Astrocyte (in vitro differentiated cells and primary cell): ENCODE data around the gene PCDHGA1. TPM values are rescaled to one million over a fixed set of nuclear protein-coding genes. Genes with fewer than 3 reads are reported as not detected.

Experiments
- DNase-seq: peaks from one replicate; pipeline ENCODE4 v3.0.0-alpha.2; 2010; ENCODE audit warnings: low read depth
- FAIRE-seq: peaks from 2 replicates; lab custom pipeline; 2011; peaks lifted over from hg19 to GRCh38; lab: Jason Lieb, UNC
- H2AFZ ChIP-seq: 2 replicates; pipeline ENCODE4 v1.6.0; 2012; ENCODE audit warnings: low read depth, low read length, inconsistent platforms
- H3K27ac ChIP-seq: 2 replicates; pipeline ENCODE4 v1.5.1; 2011; ENCODE audit warnings: low read depth, low read length, inconsistent platforms
- H3K27me3 ChIP-seq: 2 replicates; pipeline ENCODE4 v1.6.0; 2011; ENCODE audit warnings: low read length, inconsistent platforms; ENCODE audit not compliant: insufficient read depth
- H3K36me3 ChIP-seq: 2 replicates; pipeline ENCODE4 v1.5.1; 2011; ENCODE audit warnings: low read length, inconsistent platforms; ENCODE audit not compliant: insufficient read depth
- H3K4me1 ChIP-seq: 2 replicates; pipeline ENCODE4 v1.5.1; 2011; ENCODE audit warnings: low read length, inconsistent platforms; ENCODE audit not compliant: insufficient read depth
- H3K4me2 ChIP-seq: 2 replicates; pipeline ENCODE4 v1.6.0; 2012; ENCODE audit warnings: low read length, inconsistent platforms
- H3K4me3 ChIP-seq: 2 replicates; pipeline ENCODE4 v1.5.1; 2011; ENCODE audit warnings: low read depth, mild to moderate bottlenecking, low read length, inconsistent platforms; ENCODE audit not compliant: insufficient read depth
- H3K79me2 ChIP-seq: 2 replicates; pipeline ENCODE4 v1.6.0; 2012; ENCODE audit warnings: mild to moderate bottlenecking, low read length, inconsistent platforms; ENCODE audit not compliant: insufficient read depth
- H3K9ac ChIP-seq: 2 replicates; pipeline ENCODE4 v1.6.0; 2012; ENCODE audit warnings: mild to moderate bottlenecking, low read length, inconsistent platforms
- H3K9me3 ChIP-seq: 2 replicates; pipeline ENCODE4 v1.5.1; 2012; ENCODE audit warnings: low read depth, mild to moderate bottlenecking, low read length, inconsistent platforms; ENCODE audit not compliant: insufficient read depth
- H4K20me1 ChIP-seq: 2 replicates; pipeline ENCODE4 v1.6.0; 2012; ENCODE audit warnings: low read length, inconsistent platforms; ENCODE audit not compliant: insufficient read depth
- H3K27ac Mint-ChIP-seq: one replicate; pipeline ENCODE4 v1.8.0; 2021; ENCODE audit warnings: mild to moderate bottlenecking, mixed read lengths; ENCODE audit not compliant: unreplicated experiment
- H3K27me3 Mint-ChIP-seq: one replicate; pipeline ENCODE4 v1.8.0; 2021; ENCODE audit warnings: low read depth, mixed read lengths; ENCODE audit not compliant: unreplicated experiment
- H3K36me3 Mint-ChIP-seq: one replicate; pipeline ENCODE4 v1.8.0; 2021; ENCODE audit warnings: low read depth, mixed read lengths; ENCODE audit not compliant: unreplicated experiment
- H3K4me1 Mint-ChIP-seq: one replicate; pipeline ENCODE4 v1.8.0; 2021; ENCODE audit warnings: low read depth, mixed read lengths; ENCODE audit not compliant: unreplicated experiment
- H3K4me3 Mint-ChIP-seq: one replicate; pipeline ENCODE4 v1.8.0; 2021; ENCODE audit warnings: mild to moderate bottlenecking, moderate library complexity, mixed read lengths; ENCODE audit not compliant: unreplicated experiment
- H3K9me3 Mint-ChIP-seq: one replicate; pipeline ENCODE4 v1.8.0; 2021; ENCODE audit warnings: mild to moderate bottlenecking, mixed read lengths; ENCODE audit not compliant: unreplicated experiment
- EZH2 ChIP-seq: IDR thresholded peaks from 2 replicates; pipeline ENCODE4 v1.6.1; 2012; ENCODE audit warnings: mild to moderate bottlenecking, low read length, inconsistent platforms; ENCODE audit not compliant: insufficient read depth
- total RNA-seq: library from RNA; stranded (reverse); gene quantifications from 2 replicates; pipeline ENCODE4 v1.2.1, GENCODE V29; 2021
- TF ChIP-seq, protein P1 (sequence below): IDR thresholded peaks from 2 replicates; pipeline ENCODE4 v1.5.1; 2011; ENCODE audit warnings: low read depth, mild to moderate bottlenecking, inconsistent platforms, low read length, moderate library complexity; ENCODE audit not compliant: insufficient read depth

PCDHGA1 gene
- total RNA-seq, 1 donor from 2014 or later, result 0.27 TPM

DNA sequence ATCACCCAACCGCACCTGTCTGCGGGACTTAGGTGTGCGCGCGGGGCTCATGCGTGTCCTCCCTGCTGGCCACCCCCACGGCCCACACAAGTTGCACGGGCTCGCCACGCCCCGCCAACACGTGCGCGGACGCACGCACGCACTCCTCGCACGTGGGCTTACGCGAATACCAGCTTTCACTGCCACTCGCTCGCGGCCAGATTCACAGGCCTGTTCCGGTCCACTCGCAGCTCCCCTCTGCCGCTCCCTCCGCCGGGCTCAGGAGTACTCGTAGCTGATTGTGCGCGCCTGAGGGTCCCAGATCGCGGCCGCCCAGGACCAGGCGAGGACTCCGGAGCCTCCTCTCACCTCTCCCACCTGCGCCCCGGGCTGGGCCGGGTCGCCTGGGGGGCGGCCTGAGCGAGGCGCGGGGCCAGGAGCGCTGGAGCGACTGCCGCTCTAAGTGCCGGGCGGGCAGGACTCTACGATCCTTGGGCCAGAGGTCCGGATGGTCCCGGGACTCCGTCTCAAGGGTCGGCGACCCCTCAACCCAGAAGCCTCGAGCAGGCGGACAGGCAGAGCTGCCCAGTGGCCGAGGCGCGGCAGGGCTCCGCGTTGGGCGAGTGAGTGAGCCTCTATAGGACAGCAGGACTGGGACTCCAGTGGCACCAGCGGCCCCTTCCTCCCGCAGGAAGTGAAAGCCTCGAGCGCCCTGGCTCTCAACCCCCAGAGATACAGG lies 162.0 kb downstream of the PCDHGA1 start:
- H3K4me1 Mint-ChIP-seq, result peaks cover 45% of the 10 kb centered on the region
- no peaks in the 10 kb centered on the region for H3K9me3 ChIP-seq

DNA sequence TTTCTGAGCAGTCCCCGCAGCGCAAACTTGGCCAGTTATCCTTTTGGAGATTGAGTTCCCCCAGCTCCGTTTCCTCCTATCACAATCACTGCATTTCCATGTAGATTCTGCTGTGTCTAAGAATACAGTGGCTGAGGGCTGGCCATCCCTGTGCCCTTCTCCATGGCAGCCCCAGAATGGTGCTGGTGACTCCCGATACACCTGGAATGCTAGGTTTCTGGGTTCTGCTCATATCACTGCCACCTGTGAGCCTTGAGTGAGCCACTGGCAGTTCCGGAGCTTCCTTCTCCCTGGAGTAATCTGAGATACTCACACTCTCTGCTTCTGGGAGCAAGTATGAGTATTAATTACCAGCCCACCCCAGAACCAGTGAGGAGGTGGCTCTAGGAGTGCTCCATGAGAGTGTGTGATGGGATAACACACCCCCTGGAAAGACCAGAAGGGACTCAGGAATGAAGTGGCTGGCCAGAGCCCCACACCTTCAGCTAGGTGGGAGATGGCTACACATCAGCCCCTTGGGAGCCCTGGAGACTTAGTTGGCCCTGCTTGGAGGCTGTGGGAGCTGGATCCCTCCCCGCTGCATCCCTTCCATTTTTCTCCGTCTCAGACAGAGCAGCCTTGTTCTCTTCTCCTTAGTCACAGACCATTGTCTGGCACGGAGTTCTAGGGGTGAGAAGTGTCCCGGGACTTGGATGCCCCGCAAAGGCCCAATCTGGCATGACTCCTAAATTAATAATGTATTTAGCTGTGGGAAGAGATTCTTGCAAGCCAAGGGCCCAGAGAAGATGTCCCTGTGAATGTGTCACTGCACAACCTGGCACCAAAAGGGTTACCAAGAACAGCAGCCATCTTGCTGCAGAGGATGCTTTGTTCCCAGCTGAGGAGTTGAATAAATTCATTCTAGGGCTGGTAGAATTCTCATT lies 163.4 kb downstream of the PCDHGA1 start:
- Mint-ChIP-seq H3K4me1 (peaks cover 39% of the 10 kb centered on the region), H3K27me3 (no peaks in the 10 kb centered on the region), H3K27ac (peak overlapping the region; percentile 41), H3K4me3 (no peak overlapping the region), H3K9me3 (peaks cover 4% of the 10 kb centered on the region), H3K36me3 (peaks cover 21% of the 10 kb centered on the region)
- Histone ChIP-seq H4K20me1 (peaks cover 23% of the 10 kb centered on the region), H2AFZ (no peak overlapping the region), H3K9ac (peak overlapping the region; percentile 80), H3K79me2 (peaks cover 44% of the 10 kb centered on the region), H3K27ac (peak overlapping the region; percentile 78), H3K4me3 (no peak overlapping the region), H3K36me3 (peaks cover 3% of the 10 kb centered on the region), H3K9me3 (no peaks in the 10 kb centered on the region), H3K4me2 (peak overlapping the region; percentile 78), H3K4me1 (peaks cover 43% of the 10 kb centered on the region), H3K27me3 (no peaks in the 10 kb centered on the region)
- FAIRE-seq, result no peak
- DNase-seq, result peak; percentile 71
- TF ChIP-seq, protein P1, sequence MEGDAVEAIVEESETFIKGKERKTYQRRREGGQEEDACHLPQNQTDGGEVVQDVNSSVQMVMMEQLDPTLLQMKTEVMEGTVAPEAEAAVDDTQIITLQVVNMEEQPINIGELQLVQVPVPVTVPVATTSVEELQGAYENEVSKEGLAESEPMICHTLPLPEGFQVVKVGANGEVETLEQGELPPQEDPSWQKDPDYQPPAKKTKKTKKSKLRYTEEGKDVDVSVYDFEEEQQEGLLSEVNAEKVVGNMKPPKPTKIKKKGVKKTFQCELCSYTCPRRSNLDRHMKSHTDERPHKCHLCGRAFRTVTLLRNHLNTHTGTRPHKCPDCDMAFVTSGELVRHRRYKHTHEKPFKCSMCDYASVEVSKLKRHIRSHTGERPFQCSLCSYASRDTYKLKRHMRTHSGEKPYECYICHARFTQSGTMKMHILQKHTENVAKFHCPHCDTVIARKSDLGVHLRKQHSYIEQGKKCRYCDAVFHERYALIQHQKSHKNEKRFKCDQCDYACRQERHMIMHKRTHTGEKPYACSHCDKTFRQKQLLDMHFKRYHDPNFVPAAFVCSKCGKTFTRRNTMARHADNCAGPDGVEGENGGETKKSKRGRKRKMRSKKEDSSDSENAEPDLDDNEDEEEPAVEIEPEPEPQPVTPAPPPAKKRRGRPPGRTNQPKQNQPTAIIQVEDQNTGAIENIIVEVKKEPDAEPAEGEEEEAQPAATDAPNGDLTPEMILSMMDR, result no peak
- TF ChIP-seq EZH2, result no peak

More for the DNA sequence above, 162.0 kb downstream of the PCDHGA1 start:
- Mint-ChIP-seq H3K36me3 (peaks cover 25% of the 10 kb centered on the region), H3K4me3 (no peak overlapping the region), H3K27me3 (no peaks in the 10 kb centered on the region), H3K9me3 (peaks cover 2% of the 10 kb centered on the region), H3K27ac (no peak overlapping the region)
- Histone ChIP-seq H3K27ac (no peak overlapping the region), H3K9ac (no peak overlapping the region), H3K4me1 (peaks cover 49% of the 10 kb centered on the region), H3K4me3 (no peak overlapping the region), H3K27me3 (no peaks in the 10 kb centered on the region), H3K36me3 (no peaks in the 10 kb centered on the region), H2AFZ (no peak overlapping the region), H3K79me2 (peaks cover 47% of the 10 kb centered on the region), H4K20me1 (peaks cover 38% of the 10 kb centered on the region), H3K4me2 (no peak overlapping the region)
- no peak for FAIRE-seq
- no peak for TF ChIP-seq EZH2
- TF ChIP-seq, protein P1, result no peak
- DNase-seq, result no peak
